Subcutaneous abdominal adipose tissue (tissue), 5 donors: ENCODE measurements around the gene OR2T34.
"Not testable (repeated sequence)": the region's sequence is repeated elsewhere in the genome, so short reads cannot be mapped to it uniquely, and the experiment has no call there.

Experiments
- H3K27ac ChIP-seq: one replicate; pipeline ENCODE4 v1.7.0; 2013; ENCODE audit warnings: low read depth, mild to moderate bottlenecking, inconsistent platforms, low read length, moderate library complexity
- H3K27me3 ChIP-seq, 5 donors: one replicate each; pipeline ENCODE4 v1.7.0; 2013; ENCODE audit warnings: low read length in 5 of 5, inconsistent platforms in 1 of 5; ENCODE audit not compliant: control insufficient read depth in 5 of 5, insufficient read depth in 4 of 5
- H3K36me3 ChIP-seq, 5 donors: one replicate each; pipeline ENCODE4 v1.7.0; 2013; ENCODE audit warnings: low read length in 5 of 5; ENCODE audit not compliant: control insufficient read depth in 5 of 5, insufficient read depth in 5 of 5
- H3K4me1 ChIP-seq, 5 donors: one replicate each; pipeline ENCODE4 v1.7.0; 2013; ENCODE audit warnings: low read length in 5 of 5, mild to moderate bottlenecking in 3 of 5, moderate library complexity in 1 of 5; ENCODE audit not compliant: control insufficient read depth in 5 of 5, insufficient read depth in 5 of 5
- H3K4me3 ChIP-seq, 5 donors: one replicate each; pipeline ENCODE4 v1.7.0; 2013; ENCODE audit warnings: low read length in 5 of 5, low read depth in 1 of 5
- H3K9ac ChIP-seq, 5 donors: one replicate each; pipeline ENCODE4 v1.7.0; 2013; ENCODE audit warnings: low read length in 5 of 5, mild to moderate bottlenecking in 4 of 5, moderate library complexity in 3 of 5
- H3K9me3 ChIP-seq, 5 donors: one replicate each; pipeline ENCODE4 v1.7.0; 2013; ENCODE audit warnings: low read length in 5 of 5; ENCODE audit not compliant: control insufficient read depth in 5 of 5
- donor health status: healthy.
- donor health status: healthy.
- donor health status: healthy.
- donor health status: healthy.
- donor health status: healthy.

OR2T34 gene

GRCh38 chr1:248574657-248575056, at the start of gene OR2T34:
Gene OR2T34 (minus strand): TSS chr1:248574757. CDS start chr1:248574757, 0 bp downstream.
- not testable (repeated sequence) for H3K27me3 ChIP-seq, H3K9ac ChIP-seq, H3K27ac ChIP-seq, H3K4me3 ChIP-seq, H3K9me3 ChIP-seq, H3K4me1 ChIP-seq, H3K36me3 ChIP-seq

GRCh38 chr1:248622570-248623001, 48.0 kb upstream of the OR2T34 start:
- H3K27me3 ChIP-seq: no peaks in the 10 kb centered on the region
- peaks cover 0 to 6% (median 4%) of the 10 kb centered on the region in 5 donors for H3K4me1 ChIP-seq
- H3K9me3 ChIP-seq: no peaks in the 10 kb centered on the region
- no peaks in the 10 kb centered on the region for H3K36me3 ChIP-seq
- no peak overlapping the region for H3K27ac ChIP-seq
- no peak overlapping the region for H3K9ac ChIP-seq
- no peak overlapping the region for H3K4me3 ChIP-seq

GRCh38 chr1:248621770-248622169, 47.2 kb upstream of the OR2T34 start:
- H3K36me3 ChIP-seq: no peaks in the 10 kb centered on the region
- H3K4me3 ChIP-seq: no peak overlapping the region
- H3K4me1 ChIP-seq: peaks cover 0 to 6% (median 4%) of the 10 kb centered on the region in 5 donors
- H3K27ac ChIP-seq: no peak overlapping the region
- H3K9me3 ChIP-seq: no peaks in the 10 kb centered on the region
- H3K9ac ChIP-seq: no peak overlapping the region
- H3K27me3 ChIP-seq: no peaks in the 10 kb centered on the region

- peaks cover 0 to 6% (median 4%) of the 10 kb centered on the region in 5 donors for H3K4me1 ChIP-seq
- no peaks in the 10 kb centered on the region for H3K36me3 ChIP-seq
- H3K4me3 ChIP-seq: no peak overlapping the region
- H3K27me3 ChIP-seq: no peaks in the 10 kb centered on the region
- H3K27ac ChIP-seq: no peak overlapping the region
- no peaks in the 10 kb centered on the region for H3K9me3 ChIP-seq
- H3K9ac ChIP-seq: no peak overlapping the region
These were observed 44.3 kb upstream of the OR2T34 start for GRCh38 chr1:248618878-248619277.

- no peaks in the 10 kb centered on the region for H3K9me3 ChIP-seq
- H3K9ac ChIP-seq: peak overlapping the region in 1 of 5 donors; percentile 0
- H3K27me3 ChIP-seq: no peaks in the 10 kb centered on the region
- no peak overlapping the region for H3K4me3 ChIP-seq
- peaks cover 0 to 6% (median 4%) of the 10 kb centered on the region in 5 donors for H3K4me1 ChIP-seq
- H3K27ac ChIP-seq: no peak overlapping the region
- H3K36me3 ChIP-seq: no peaks in the 10 kb centered on the region
These were observed 43.6 kb upstream of the OR2T34 start for GRCh38 chr1:248618119-248618518.

GRCh38 chr1:248613742-248614141, 39.2 kb upstream of the OR2T34 start:
- peaks cover 0 to 6% (median 0%) of the 10 kb centered on the region in 5 donors for H3K27me3 ChIP-seq
- H3K4me3 ChIP-seq: no peak overlapping the region
- H3K27ac ChIP-seq: no peak overlapping the region
- no peaks in the 10 kb centered on the region for H3K36me3 ChIP-seq
- no peak overlapping the region for H3K9ac ChIP-seq
- no peaks in the 10 kb centered on the region for H3K4me1 ChIP-seq
- H3K9me3 ChIP-seq: no peaks in the 10 kb centered on the region

- Histone ChIP-seq H3K27me3 (peaks cover 0 to 6% (median 0%) of the 10 kb centered on the region in 5 donors), H3K4me1 (no peaks in the 10 kb centered on the region), H3K9me3 (no peaks in the 10 kb centered on the region), H3K9ac (no peak overlapping the region), H3K27ac (no peak overlapping the region), H3K4me3 (no peak overlapping the region), H3K36me3 (no peaks in the 10 kb centered on the region)
These were observed 37.4 kb upstream of the OR2T34 start for GRCh38 chr1:248611883-248612414.

GRCh38 chr1:248610301-248610700, 35.7 kb upstream of the OR2T34 start:
- H3K9ac ChIP-seq: no peak overlapping the region
- no peaks in the 10 kb centered on the region for H3K9me3 ChIP-seq

GRCh38 chr1:248599396-248599795, 24.8 kb upstream of the OR2T34 start:
- Histone ChIP-seq H3K27ac (no peak overlapping the region), H3K4me1 (no peaks in the 10 kb centered on the region), H3K36me3 (no peaks in the 10 kb centered on the region), H3K27me3 (no peaks in the 10 kb centered on the region), H3K9me3 (peaks cover 0 to 3% (median 0%) of the 10 kb centered on the region in 5 donors), H3K4me3 (no peak overlapping the region), H3K9ac (no peak overlapping the region)

More at GRCh38 chr1:248610301-248610700, 35.7 kb upstream of the OR2T34 start:
- Histone ChIP-seq H3K27me3 (peaks cover 0 to 6% (median 0%) of the 10 kb centered on the region in 5 donors), H3K27ac (no peak overlapping the region), H3K4me1 (no peaks in the 10 kb centered on the region), H3K36me3 (no peaks in the 10 kb centered on the region), H3K4me3 (no peak overlapping the region)

- Histone ChIP-seq H3K4me1 (no peaks in the 10 kb centered on the region), H3K36me3 (no peaks in the 10 kb centered on the region), H3K27ac (no peak within 1 kb of the TSS), H3K4me3 (no peak within 1 kb of the TSS), H3K9me3 (no peaks in the 10 kb centered on the region), H3K9ac (no peak within 1 kb of the TSS), H3K27me3 (peaks cover 0 to 3% (median 0%) of the 10 kb centered on the region in 5 donors)
These were observed 23.0 kb upstream of the OR2T34 start, which contains the start of gene OR2T10 for GRCh38 chr1:248597589-248597988. Gene OR2T10 (minus strand): TSS chr1:248597700. CDS start chr1:248593768, 3,932 bp downstream.
